GM10266 (cell line): ENCODE results near the gene MAPK11.

Experiments
- DNase-seq: peaks from one replicate; pipeline ENCODE4 v3.0.0; 2012; ENCODE audit errors: extremely low spot score
- TF ChIP-seq, protein P1 (sequence below): IDR thresholded peaks from 2 replicates; pipeline ENCODE4 v1.5.1; 2012; ENCODE audit warnings: mild to moderate bottlenecking, low read depth; ENCODE audit not compliant: control insufficient read depth, insufficient read depth; ENCODE audit errors: missing control alignments

MAPK11 gene

DNA sequence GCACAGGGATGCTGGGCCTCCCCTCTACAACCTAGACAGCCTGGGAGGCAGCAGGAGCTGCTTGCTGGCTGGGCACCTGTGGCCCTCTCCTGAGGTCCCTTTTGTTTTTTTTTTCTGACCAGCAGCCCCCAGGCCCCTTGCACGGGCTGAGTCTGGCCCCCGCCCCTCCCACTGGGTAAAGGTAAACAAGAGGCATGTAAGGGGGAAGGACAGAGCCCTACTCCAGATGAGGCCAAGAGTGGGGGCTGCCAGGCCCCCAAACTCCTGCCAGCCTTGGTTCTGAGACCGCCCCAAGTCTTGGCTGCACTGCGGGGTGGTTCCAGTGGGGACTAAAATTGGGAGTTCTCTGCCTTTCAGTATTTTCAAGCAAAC, 28.1 kb upstream of the MAPK11 start:
- no peak for DNase-seq
- TF ChIP-seq, protein P1, sequence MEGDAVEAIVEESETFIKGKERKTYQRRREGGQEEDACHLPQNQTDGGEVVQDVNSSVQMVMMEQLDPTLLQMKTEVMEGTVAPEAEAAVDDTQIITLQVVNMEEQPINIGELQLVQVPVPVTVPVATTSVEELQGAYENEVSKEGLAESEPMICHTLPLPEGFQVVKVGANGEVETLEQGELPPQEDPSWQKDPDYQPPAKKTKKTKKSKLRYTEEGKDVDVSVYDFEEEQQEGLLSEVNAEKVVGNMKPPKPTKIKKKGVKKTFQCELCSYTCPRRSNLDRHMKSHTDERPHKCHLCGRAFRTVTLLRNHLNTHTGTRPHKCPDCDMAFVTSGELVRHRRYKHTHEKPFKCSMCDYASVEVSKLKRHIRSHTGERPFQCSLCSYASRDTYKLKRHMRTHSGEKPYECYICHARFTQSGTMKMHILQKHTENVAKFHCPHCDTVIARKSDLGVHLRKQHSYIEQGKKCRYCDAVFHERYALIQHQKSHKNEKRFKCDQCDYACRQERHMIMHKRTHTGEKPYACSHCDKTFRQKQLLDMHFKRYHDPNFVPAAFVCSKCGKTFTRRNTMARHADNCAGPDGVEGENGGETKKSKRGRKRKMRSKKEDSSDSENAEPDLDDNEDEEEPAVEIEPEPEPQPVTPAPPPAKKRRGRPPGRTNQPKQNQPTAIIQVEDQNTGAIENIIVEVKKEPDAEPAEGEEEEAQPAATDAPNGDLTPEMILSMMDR, result no peak

GRCh38 chr22:50297510-50298265, 27.5 kb upstream of the MAPK11 start:
- TF ChIP-seq, protein P1, result no peak
- DNase-seq, result no peak

DNA sequence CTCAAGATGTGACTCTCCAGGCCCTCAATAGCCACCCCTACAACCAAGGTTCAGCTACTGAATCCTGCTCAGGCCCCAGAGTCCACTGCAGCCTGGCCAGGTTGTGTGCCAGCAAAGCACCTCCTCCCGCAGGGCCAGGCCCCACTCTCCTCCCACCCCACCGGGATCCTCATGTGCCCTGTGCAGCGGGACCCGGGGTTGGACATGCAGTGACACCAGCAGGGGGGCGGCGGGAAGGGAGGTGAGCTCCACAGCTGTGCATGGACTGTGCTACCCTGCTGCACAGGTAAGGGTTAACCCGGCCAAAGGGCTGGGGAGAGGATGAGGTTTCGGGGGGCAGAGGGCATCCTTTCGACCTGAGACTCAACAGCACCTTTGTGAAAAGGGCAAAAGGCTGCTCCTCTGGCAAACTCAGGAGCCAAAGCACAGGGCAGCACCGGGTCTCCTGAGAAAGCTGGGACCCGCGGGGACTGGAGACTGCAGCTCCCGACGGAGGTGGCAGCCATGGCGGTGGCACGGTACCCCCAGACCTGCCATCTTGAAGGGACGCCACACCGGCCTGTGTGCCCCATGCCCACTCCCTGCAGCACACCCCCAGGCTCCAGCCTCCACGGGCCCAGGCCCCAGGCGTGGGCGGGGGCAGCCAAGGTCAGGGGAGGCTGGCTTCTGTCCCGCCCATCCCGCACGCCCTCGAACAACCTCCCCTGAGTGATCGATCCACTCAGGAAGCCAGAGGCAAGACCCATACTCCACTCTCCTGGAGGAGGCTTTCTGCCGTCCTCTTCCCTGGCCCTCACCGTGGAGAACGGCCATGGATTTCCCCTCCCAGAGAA, 26.7 kb upstream of the MAPK11 start:
- no peak for DNase-seq
- TF ChIP-seq, protein P1, result no peak

DNA sequence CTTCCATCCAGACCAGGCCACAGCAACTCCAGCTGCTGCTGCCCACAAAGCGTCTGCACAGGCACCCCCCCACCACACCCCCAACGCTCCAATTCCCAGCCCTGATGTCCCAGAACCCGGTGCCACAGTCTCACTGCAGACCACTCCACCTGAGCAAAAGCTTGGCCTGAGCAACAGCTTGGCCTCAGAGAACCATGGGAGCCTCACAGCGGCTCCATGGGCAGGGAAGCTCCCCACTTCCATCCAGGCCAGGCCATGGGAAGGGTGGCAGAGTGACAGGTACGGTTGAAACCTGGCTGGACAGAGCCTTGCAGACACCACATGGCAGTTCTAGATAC, 24.1 kb upstream of the MAPK11 start:
- TF ChIP-seq, protein P1, result no peak
- no peak for DNase-seq

DNA sequence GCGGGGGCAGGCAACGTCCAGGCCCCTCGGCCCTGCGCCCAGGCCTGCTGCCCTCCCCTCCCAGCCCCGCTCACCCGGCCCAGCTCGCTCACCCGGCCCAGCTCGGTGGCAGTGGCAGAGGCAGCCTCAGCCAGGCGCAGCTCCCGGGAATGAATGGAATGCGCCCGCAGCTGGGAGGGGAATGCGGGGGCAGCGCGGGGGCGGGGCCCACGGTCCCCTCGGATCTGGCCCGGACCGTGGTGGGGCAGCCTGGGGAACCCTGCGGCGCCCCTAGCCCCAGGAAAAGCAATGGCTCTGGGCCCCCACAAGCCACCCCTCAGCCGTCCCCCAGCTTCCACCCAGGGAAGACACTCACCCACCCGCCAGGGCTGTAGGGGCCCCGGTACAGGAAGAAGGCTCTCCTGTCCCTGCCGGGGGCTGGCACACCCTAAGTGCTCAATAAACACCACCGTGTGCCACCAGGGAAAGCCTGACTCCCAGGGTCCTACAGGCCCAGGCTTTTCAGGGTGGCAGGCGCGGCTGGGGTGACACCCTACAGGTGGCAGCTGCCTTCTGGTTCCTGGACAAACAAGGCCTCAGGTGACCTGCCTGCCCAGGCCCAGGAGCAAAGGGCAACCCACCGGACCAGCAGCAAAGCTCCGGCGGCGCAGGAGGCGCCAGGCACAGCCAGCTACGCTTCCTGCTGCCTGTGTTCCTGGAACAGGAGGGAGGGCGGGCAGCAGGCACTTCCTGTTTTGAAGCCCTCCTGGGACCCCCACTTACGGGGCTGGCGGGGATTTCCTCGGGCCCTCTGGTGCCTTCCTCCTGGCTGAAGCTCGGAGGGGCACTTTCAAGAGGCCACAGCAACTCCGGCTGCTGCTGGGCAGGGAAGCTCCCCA, 23.5 kb upstream of the MAPK11 start:
- TF ChIP-seq, protein P1, result no peak
- no peak for DNase-seq

GRCh38 chr22:50292643-50293440, 22.7 kb upstream of the MAPK11 start:
- TF ChIP-seq, protein P1, result no peak
- no peak for DNase-seq
